ENCODE measurements around the gene PNRC1.
"Not testable (repeated sequence)": the region's sequence is repeated elsewhere in the genome, so short reads cannot be mapped to it uniquely, and the experiment has no call there.

Gene PNRC1

GRCh38 chr6:89080281-89081128, at the start of gene PNRC1:
PNRC1 (plus strand) TSS chr6:89080751; CDS start chr6:89080895, 144 bp downstream.
- DNase-seq, result peak; percentile 98

- no peak for DNase-seq
Observed at GRCh38 chr6:89032599-89032998, 48.0 kb upstream of the PNRC1 start.

- no peak for DNase-seq
Observed at GRCh38 chr6:89033461-89033860, 47.1 kb upstream of the PNRC1 start.

DNA sequence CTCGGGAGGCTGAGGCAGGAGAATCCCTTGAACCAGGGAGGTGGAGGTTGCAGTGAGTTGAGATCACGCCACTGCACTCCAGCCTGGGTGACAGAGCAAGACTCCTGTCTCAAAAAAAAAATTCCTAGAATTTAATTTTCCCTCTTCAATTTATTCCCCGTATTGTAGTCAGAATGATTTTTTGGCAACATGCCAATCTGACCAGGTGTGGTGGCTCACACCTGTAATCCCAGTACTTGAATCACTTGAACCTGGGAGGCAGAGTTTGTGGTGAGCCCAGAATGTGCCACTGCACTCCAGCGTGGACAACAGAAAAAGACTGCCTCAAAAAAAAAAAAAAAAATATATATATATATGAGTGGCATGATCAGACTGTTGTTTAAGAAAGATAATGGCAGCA, 46.4 kb upstream of the PNRC1 start:
- not testable (repeated sequence) for DNase-seq

DNA sequence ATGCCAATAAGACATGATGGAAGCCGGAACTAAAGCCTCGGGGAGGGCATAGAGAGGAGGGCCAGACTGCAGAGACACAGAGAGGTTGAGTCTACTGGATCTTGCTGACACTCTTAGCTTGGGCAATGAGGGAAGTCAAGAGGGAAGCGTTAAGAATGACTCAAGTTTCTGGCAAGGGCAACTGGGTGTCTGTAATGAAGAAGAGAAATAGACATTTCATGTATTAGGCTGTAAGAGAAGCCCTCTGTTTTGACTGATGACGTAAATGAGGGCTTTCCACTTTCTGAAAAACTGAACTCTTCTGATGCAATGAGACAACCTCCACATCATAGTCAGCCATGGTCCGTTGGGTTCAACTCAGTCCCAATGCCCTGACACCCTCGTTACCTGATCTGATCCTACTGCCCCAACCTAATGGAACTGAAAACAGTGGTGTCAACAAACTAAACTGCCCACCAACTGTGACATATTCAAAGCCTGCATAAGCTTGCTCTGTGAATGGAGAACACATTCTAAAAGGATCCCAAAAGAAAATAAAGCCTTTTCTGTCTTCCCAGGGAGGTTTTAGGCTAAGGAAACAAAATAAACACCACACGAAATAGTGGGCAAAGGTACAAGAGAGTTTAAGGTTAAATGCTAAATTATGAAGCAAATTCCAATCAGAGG, 45.8 kb upstream of the PNRC1 start:
- DNase-seq, result no peak

DNA sequence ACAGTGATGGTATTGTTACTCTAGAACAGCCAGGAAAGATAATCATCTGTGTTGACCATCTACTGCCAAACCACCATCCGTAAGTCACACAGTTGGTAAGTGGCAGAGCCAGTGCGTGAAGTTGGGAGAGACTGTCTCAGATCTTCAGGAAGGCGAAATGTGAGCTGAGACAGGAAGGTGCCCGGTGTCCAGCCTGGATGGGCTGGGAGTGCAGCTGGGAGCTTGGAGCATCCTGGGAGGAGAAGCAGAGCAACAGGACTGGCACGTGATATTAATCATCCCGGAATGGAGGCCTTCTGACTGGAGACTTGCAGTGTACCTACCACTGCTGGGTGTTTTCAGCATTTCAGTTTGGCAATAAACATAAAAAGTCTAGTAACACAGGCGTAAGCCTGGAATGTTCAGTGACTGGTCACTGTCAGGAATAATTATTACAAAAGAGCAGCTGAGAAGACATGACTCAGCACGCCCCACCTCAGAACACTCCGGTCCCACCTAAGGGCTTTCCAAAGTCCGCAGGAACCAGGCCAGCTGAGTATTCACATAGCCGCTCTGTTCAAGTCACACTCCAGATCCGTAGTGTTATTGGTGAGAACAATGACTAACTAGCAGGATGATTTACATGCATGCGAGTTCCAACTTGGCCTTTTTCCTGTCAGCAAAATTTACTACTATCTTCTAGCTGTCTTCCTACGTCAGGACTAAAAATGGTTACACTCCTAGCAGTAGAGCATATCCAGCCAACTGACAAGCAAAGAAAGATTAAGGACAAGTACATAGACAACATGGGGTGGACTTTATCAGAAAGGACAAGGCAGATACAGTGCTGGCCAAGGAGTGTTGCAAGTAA, 45.1 kb upstream of the PNRC1 start:
- DNase-seq, result no peak

GRCh38 chr6:89037141-89037900, 43.2 kb upstream of the PNRC1 start:
- no peak for DNase-seq

DNA sequence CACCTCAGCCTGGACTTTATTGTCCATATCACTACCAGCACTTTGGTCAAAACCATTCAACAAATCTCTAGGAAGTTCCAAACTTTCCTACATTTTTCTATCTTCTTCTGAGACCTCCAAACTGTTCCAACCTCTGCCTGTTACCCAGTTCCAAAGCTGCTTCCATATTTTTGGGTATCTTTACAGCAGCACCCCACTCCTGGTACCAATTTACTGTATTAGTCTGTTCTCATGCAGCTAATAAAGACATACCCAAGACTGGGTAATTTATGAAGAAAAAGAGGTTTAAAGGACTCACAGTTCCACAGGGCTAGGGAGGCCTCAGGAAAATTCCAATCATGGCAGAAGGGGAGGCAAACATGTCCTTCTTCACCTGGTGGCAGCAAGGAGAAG, 42.7 kb upstream of the PNRC1 start:
- not testable (repeated sequence) for DNase-seq

DNA sequence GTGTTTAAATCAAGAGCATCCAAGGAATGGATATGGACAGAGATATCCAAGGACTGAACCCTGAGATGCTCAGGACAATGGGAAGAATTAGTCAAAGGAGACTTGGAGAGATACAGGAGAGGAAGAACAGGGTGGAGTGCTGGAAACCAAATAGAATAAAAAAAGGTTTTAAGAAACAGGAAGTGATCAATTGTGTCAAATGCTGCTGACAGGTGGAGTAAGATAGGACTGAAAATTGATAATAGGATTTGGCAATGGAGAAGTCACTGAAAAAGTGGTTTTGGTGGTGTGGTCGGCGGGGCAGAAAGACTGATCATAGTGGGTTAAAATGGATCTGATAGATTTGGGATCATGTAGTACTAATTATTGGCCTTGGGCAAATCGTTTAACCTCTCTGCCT, 37.9 kb upstream of the PNRC1 start:
- no peak for DNase-seq

- DNase-seq, result no peak
Observed at GRCh38 chr6:89044328-89045010, 36.1 kb upstream of the PNRC1 start.

GRCh38 chr6:89045011-89045387, 35.6 kb upstream of the PNRC1 start:
- no peak for DNase-seq

DNA sequence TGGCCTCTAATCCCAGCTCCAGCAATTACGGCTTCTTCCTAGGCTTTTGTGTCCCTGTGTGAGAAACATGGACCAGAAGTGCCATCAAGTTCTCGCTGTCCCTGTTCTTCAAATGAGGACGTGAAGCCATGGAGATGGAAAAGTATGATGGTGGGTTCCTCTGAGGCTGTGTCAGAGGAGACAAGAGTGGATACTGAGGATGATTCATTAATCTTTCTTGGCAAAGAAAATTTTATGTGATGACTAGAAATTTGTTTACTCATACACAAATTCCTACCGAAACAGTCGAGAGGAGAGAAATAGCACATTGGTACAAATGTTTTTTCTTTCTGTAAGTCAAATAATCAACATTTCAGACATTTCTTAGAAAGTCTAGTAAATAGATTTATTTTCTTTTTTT, 35.0 kb upstream of the PNRC1 start:
- no peak for DNase-seq

DNA sequence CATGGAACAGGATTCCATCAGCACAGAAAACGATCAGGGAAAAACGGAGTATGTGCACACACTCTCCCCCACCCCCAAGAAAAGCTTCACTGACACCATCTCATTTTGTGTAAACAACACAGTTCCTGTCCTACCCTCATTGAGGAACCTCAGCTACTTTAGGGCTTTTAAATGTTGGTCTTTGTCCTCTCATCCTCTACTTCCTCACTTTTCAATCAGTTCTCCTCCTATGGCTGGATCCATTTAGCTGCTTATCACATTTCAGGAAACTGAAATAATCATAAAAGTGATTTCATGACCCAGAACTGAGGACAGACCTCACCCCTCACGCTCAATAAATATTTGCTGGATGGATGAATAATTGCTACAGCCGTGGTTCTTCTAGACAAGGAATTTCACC, 33.1 kb upstream of the PNRC1 start:
- no peak for DNase-seq

- no peak for DNase-seq
Observed at GRCh38 chr6:89048288-89048923, 32.1 kb upstream of the PNRC1 start.

DNA sequence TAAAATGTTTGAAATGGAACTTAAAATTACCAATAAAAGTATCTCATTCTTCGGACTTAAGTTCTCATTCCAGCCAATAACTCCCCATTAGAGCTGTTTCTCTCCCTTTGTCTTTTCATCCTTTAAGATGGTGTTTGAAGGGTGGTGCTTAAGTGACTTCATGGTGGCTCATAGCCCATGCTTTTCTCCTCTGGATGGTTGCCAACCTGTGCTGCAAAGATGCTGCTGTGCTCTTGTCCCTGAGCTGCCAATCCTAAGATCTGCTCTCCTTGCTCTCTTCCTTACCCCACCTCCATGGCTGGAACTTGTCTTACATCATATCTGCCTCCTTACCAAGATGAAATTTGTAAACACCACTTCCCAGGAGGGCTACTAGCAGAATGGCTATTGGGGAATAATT, 31.6 kb upstream of the PNRC1 start:
- no peak for DNase-seq

- no peak for DNase-seq
Observed at GRCh38 chr6:89050155-89050554, 30.4 kb upstream of the PNRC1 start.

DNA sequence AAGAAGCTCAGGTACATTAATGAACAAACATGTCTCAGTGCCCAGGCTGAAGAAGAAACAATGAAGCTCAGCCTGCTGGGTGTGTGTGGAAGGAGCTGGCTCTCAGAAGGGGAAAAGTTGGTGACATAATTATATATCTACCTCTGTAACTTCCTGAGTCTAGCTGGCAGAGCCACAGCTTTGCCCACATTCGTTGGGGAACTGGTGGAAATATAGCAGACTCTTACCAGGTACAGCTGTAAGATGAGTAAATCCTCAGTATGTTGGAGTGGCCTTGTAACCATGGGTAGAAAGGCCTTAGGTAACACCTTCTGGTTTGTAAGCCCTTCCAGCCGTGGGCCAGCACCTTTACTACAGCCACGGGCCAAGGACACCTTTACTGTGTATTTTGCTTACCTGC, 29.9 kb upstream of the PNRC1 start:
- DNase-seq, result no peak

- DNase-seq, result no peak
Observed at GRCh38 chr6:89051676-89052075, 28.9 kb upstream of the PNRC1 start.

DNA sequence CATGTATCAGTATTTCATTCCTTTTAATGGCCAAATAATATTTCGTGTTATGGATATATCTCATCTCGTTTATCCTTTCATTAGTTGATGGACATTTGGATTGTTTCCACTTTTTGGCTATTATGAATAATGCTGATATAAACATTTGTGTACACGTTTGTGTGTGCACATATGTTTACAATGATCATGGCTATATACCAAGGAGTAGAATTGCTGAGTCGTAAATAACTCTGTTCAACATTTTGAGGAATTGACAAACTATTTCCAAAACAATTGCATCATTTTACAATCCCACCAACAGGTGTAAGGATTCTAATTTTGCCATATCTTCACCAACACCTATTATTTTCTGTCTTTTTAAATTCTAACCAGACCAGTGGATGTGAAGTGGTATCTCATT, 26.3 kb upstream of the PNRC1 start:
- DNase-seq, result no peak

DNA sequence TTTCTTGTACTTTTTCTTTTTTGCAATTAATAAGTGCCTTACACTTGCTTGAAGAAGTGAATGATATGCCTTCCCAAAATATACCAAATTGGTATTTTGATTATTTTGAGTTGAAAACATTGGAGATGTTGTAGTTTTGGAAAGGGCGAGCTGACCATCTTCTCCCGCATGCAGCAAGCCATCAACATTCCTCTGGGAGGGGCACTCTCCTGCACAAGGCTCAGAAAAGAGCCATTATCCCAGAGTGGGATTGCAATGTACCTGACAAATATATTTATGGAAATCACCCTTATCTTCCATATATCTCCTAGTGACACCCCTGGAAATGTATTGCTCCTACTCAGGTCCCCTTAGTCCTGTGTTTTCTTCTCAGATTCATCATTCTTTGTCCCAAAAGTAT, 22.8 kb upstream of the PNRC1 start:
- no peak for DNase-seq

- DNase-seq, result no peak
Observed at GRCh38 chr6:89058627-89059026, 21.9 kb upstream of the PNRC1 start.

DNA sequence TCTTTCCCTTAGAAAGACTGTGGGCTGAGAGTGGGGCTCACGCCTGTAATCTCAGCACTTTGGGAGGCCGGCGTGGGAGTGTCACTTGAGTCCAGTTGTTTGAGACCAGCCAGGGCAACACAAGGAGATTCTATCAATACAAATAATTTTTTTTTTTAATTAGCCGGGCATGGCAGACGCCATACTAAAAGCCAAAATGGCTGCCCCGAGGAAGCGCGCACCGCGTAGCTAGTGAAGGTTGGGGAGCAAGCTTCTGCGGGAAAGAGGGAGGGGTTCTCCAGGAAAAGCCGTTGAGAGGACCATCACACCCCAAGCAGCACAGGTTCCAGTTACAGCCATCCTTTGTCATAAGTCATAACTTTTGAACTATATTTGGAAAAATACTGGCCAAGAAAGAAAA, 21.3 kb upstream of the PNRC1 start:
- no peak for DNase-seq
